SU-DHL-6 (cell line): ENCODE data around the gene KIAA0319L.

Source experiments
- EZH2phosphoT487 ChIP-seq: fragments of 200-600 bp; sonication (generic), shearing (Covaris generic); conservative IDR thresholded peaks from 2 replicates; pipeline ENCODE4 v1.6.1; 2018; ENCODE audit warnings: mild to moderate bottlenecking, antibody characterized with exemption, low read length, moderate library complexity, mixed read lengths
- TF ChIP-seq, protein P1 (sequence below): fragments of 200-600 bp; sonication (generic); IDR thresholded peaks from one replicate; pipeline ENCODE4 v1.5.1; 2017; ENCODE audit warnings: antibody characterized with exemption, mild to moderate bottlenecking, low read length, moderate library complexity; ENCODE audit not compliant: insufficient read depth, poor library complexity, severe bottlenecking

DNA sequence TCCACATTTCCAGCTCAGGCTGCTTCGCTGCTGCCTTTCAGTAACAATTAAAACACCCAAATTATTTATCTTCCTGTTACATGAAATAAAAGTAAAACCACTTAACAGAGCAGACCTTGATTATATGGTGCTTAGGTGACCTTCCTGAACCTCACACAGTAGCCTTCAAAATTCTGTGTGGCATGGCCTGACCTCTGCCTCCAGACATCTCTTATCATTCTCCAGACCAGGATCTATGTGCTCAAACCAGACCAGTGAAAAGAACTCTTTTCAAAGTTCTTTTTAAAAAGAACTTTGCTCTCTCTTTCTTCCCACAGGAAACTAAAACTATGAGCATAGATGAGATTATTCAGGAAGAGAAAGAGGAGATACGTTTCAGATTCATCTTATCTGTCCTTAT, 37.8 kb downstream of the KIAA0319L start:
- TF ChIP-seq, protein P1, sequence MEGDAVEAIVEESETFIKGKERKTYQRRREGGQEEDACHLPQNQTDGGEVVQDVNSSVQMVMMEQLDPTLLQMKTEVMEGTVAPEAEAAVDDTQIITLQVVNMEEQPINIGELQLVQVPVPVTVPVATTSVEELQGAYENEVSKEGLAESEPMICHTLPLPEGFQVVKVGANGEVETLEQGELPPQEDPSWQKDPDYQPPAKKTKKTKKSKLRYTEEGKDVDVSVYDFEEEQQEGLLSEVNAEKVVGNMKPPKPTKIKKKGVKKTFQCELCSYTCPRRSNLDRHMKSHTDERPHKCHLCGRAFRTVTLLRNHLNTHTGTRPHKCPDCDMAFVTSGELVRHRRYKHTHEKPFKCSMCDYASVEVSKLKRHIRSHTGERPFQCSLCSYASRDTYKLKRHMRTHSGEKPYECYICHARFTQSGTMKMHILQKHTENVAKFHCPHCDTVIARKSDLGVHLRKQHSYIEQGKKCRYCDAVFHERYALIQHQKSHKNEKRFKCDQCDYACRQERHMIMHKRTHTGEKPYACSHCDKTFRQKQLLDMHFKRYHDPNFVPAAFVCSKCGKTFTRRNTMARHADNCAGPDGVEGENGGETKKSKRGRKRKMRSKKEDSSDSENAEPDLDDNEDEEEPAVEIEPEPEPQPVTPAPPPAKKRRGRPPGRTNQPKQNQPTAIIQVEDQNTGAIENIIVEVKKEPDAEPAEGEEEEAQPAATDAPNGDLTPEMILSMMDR, result no peak
- no peak for TF ChIP-seq EZH2phosphoT487
